Measurements from ENCODE around the gene MYH9. TPM values are rescaled to one million over a fixed set of nuclear protein-coding genes. Genes with fewer than 3 reads are reported as not detected.
A peak's percentile ranks its signal among the peaks of the same experiment; 100 is the strongest.

MYH9 gene
- total RNA-seq, 1 donor from 2014 or later = 1,853 TPM

DNA sequence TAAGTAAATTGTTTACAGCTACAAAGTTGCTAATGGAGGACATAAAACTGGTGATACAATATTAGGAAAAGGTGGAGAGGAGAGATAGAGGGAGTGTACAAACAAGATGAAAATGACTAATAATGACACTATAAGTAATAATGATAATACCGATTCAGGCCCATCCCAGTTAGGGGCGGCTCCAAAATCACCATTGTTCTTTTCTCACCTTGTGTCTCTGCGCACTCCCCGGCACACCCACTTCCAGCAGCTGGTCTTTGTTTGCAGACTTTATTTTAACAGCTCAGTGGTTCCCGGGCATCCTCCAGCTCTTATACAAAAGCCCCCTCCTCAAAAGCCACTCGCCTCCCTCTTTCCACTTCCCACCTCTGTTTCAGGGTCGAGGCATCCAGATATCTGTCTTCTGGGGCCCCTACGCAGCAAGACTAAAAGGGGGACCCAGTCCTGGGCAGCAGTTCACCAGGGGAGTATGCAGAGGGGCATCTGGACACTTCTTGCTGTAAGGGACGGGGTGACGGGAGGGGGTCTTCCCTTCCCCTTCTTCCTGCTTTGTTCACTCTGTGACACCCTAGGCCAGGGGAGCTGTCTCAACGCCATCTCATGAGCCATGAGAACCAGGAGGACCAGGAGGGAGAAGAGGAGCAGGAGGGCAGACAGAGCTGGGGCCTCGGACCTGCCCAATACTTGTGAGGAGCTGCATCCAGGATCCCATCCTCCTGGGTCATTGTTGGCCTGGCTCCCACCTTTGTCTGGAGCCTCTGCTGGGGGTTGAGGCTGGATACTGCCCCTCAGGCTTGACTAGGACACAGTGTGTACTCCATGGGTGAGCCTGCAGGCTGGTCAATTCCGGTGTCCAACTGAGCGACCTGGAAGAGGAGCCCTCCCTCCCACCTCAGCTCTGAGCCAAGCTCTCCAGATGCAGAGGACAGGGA lies 151.1 kb downstream of the MYH9 start:
- TF ChIP-seq, protein P1, sequence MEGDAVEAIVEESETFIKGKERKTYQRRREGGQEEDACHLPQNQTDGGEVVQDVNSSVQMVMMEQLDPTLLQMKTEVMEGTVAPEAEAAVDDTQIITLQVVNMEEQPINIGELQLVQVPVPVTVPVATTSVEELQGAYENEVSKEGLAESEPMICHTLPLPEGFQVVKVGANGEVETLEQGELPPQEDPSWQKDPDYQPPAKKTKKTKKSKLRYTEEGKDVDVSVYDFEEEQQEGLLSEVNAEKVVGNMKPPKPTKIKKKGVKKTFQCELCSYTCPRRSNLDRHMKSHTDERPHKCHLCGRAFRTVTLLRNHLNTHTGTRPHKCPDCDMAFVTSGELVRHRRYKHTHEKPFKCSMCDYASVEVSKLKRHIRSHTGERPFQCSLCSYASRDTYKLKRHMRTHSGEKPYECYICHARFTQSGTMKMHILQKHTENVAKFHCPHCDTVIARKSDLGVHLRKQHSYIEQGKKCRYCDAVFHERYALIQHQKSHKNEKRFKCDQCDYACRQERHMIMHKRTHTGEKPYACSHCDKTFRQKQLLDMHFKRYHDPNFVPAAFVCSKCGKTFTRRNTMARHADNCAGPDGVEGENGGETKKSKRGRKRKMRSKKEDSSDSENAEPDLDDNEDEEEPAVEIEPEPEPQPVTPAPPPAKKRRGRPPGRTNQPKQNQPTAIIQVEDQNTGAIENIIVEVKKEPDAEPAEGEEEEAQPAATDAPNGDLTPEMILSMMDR (IDR thresholded peaks at IDR 0.05) = no peak
- Mint-ChIP-seq H3K4me1 (ENCODE audit: low read depth) (peaks cover 65% of the 10 kb centered on the region), H3K27ac (ENCODE audit: unreplicated experiment) (no peak overlapping the region), H3K4me3 (ENCODE audit: unreplicated experiment) (peak overlapping the region; percentile 95), H3K27me3 (ENCODE audit: low read depth) (no peaks in the 10 kb centered on the region), H3K36me3 (ENCODE audit: low read depth) (peaks cover 34% of the 10 kb centered on the region), H3K9me3 (ENCODE audit: low read depth) (no peaks in the 10 kb centered on the region)
- DNase-seq (ENCODE audit: low spot score) = no peak

DNA sequence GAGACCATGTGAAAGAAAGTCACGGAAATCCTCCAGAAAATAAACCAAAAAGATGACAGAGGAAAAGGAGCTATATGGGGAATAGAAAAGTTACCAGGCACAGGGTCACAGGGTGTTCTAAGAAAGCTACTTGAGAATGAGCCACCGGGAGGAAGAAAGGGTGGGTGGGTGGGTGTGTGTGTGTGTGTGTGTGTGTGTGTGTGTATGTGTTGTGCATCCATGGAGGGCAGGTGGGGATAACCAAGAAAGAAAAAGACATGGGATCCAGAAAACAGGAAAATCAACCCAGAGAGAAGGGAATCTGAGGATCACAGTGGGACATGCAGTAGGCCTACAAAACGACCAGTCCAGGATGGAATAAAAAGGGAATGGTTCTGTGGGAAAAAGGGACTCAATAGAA lies 152.2 kb downstream of the MYH9 start:
- peak overlapping the region; percentile 42 for H3K27ac Mint-ChIP-seq (ENCODE audit: unreplicated experiment)
- DNase-seq (ENCODE audit: low spot score) = no peak
- TF ChIP-seq, protein P1 (IDR thresholded peaks at IDR 0.05) = no peak
- peaks cover 45% of the 10 kb centered on the region for H3K36me3 Mint-ChIP-seq (ENCODE audit: low read depth)
- no peaks in the 10 kb centered on the region for H3K27me3 Mint-ChIP-seq (ENCODE audit: low read depth)
- no peaks in the 10 kb centered on the region for H3K9me3 Mint-ChIP-seq (ENCODE audit: low read depth)
- H3K4me3 Mint-ChIP-seq (ENCODE audit: unreplicated experiment) = peak overlapping the region; percentile 95
- H3K4me1 Mint-ChIP-seq (ENCODE audit: low read depth) = peaks cover 65% of the 10 kb centered on the region

GRCh38 chr22:36234919-36235318 lies 152.8 kb downstream of the MYH9 start:
- Mint-ChIP-seq H3K4me3 (ENCODE audit: unreplicated experiment) (peak overlapping the region; percentile 95), H3K9me3 (ENCODE audit: low read depth) (no peaks in the 10 kb centered on the region), H3K27me3 (ENCODE audit: low read depth) (no peaks in the 10 kb centered on the region), H3K36me3 (ENCODE audit: low read depth) (peaks cover 47% of the 10 kb centered on the region), H3K27ac (ENCODE audit: unreplicated experiment) (no peak overlapping the region), H3K4me1 (ENCODE audit: low read depth) (peaks cover 58% of the 10 kb centered on the region)
- TF ChIP-seq, protein P1 (IDR thresholded peaks at IDR 0.05) = no peak
- no peak for DNase-seq (ENCODE audit: low spot score)

DNA sequence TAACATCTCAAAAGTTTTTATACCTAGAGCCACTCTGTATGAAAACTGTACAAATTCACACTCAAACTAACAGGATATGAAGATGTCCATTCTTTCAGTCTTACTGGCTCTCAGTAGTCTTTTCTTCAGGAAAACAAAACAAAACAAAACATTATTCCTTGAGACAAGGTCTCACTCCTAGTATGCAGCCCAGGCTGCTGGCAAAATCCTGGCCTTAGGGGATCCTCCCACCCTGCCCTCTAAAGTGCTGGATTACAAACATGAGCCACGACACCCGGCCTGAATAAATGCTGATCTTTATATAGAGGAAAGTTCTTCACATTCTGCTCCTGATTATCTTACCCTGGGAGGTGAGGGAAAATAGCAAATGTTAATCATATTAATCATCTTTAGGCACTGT lies 153.6 kb downstream of the MYH9 start:
- Mint-ChIP-seq H3K27me3 (ENCODE audit: low read depth) (no peaks in the 10 kb centered on the region), H3K4me3 (ENCODE audit: unreplicated experiment) (no peak overlapping the region), H3K36me3 (ENCODE audit: low read depth) (peaks cover 50% of the 10 kb centered on the region), H3K4me1 (ENCODE audit: low read depth) (peaks cover 54% of the 10 kb centered on the region), H3K9me3 (ENCODE audit: low read depth) (no peaks in the 10 kb centered on the region), H3K27ac (ENCODE audit: unreplicated experiment) (no peak overlapping the region)
- DNase-seq (ENCODE audit: low spot score) = no peak
- TF ChIP-seq, protein P1 (IDR thresholded peaks at IDR 0.05) = no peak

DNA sequence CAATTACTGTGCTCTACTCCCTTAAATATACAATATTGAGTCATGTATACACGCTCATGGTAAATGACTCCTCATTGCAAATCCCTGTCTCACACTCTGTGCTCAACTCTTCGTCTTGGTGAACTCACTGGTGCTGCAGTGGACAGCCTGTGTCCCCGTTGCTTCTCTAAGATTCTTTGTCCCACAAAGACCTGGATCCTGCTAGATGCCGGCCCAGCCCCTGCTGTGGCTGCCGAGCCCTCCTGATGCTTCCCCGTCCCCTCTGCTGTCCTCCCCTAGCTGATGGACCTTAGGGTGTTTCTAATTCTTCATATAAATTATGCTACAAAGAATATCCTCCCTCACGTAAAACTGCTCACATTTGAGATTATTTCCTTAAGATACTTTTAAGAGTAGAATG lies 154.0 kb downstream of the MYH9 start:
- no peak for DNase-seq (ENCODE audit: low spot score)
- Mint-ChIP-seq H3K36me3 (ENCODE audit: low read depth) (peaks cover 53% of the 10 kb centered on the region), H3K4me3 (ENCODE audit: unreplicated experiment) (no peak overlapping the region), H3K27ac (ENCODE audit: unreplicated experiment) (no peak overlapping the region), H3K9me3 (ENCODE audit: low read depth) (no peaks in the 10 kb centered on the region), H3K27me3 (ENCODE audit: low read depth) (no peaks in the 10 kb centered on the region), H3K4me1 (ENCODE audit: low read depth) (peaks cover 51% of the 10 kb centered on the region)
- TF ChIP-seq, protein P1 (IDR thresholded peaks at IDR 0.05) = no peak
